Measurements from ENCODE around the gene PRDX5. TPM values are rescaled to one million over a fixed set of nuclear protein-coding genes. Genes with fewer than 3 reads are reported as not detected.

PRDX5 gene
- total and polyA plus RNA-seq, 2 experiments from 2014 or later = 212 to 312 TPM

- no peak overlapping the region for H3K4me2 ChIP-seq
- H3K27me3 ChIP-seq (ENCODE audit: insufficient read depth) = no peaks in the 10 kb centered on the region
- no peak for ATAC-seq
- H3K9me3 Mint-ChIP-seq = no peaks in the 10 kb centered on the region
- no peak for TF ChIP-seq ZNF114 (CRISPR knock-in tag; IDR thresholded peaks at IDR 0.05)
- no peak for TF ChIP-seq EZH2phosphoT487 (IDR thresholded peaks at IDR 0.05; ENCODE audit: unreplicated experiment)
- TF ChIP-seq JUNB (IDR thresholded peaks at IDR 0.05; ENCODE audit: unreplicated experiment) = no peak
- TF ChIP-seq POLR2AphosphoS5 (IDR thresholded peaks at IDR 0.05; ENCODE audit: low read depth) = no peak
- no peak for TF ChIP-seq NANOG (IDR thresholded peaks at IDR 0.05; ENCODE audit: borderline replicate concordance)
- TF ChIP-seq ZNF331 (CRISPR knock-in tag; IDR thresholded peaks at IDR 0.05; ENCODE audit: low read depth) = no peak
- TF ChIP-seq ETS1 (IDR thresholded peaks at IDR 0.05) = no peak
- TF ChIP-seq EZH2 (IDR thresholded peaks at IDR 0.05; ENCODE audit: low read depth, unreplicated experiment) = no peak
- TF ChIP-seq REST (IDR thresholded peaks at IDR 0.05; ENCODE audit: unreplicated experiment) = no peak
- TF ChIP-seq ZNF462 (CRISPR knock-in tag; IDR thresholded peaks at IDR 0.05) = no peak
- no peak for TF ChIP-seq CREB1 (CRISPR knock-in tag; IDR thresholded peaks at IDR 0.05; ENCODE audit: low read depth)
- no peak for TF ChIP-seq STAT1 (IDR thresholded peaks at IDR 0.05; ENCODE audit: unreplicated experiment)
- TF ChIP-seq CTCF (conservative IDR thresholded peaks at IDR 0.05; ENCODE audit: low read depth in 2 of 2) = no peak
- H3K4me1 ChIP-seq (ENCODE audit: insufficient read depth) = peaks cover 7% of the 10 kb centered on the region; the same call in 1 of the 2 replicates
- no peaks in the 10 kb centered on the region for H3K9me2 ChIP-seq (ENCODE audit: insufficient read depth)
- peaks cover 7% of the 10 kb centered on the region for H3K4me1 Mint-ChIP-seq
- H3F3A ChIP-seq (replicated peaks; ENCODE audit: low read depth) = 0 out of 2 replicates have a peak, but pooled peaks cover 6% of the 10 kb centered on the region
- H3K36me3 Mint-ChIP-seq (ENCODE audit: low read depth) = no peaks in the 10 kb centered on the region; the same call in 2 of the 3 replicates
- no peaks in the 10 kb centered on the region for H4K20me1 ChIP-seq (replicated peaks; ENCODE audit: insufficient read depth)
- no peaks in the 10 kb centered on the region for H3K79me2 ChIP-seq (replicated peaks; ENCODE audit: insufficient read depth)
- no peak overlapping the region for H3K4me3 ChIP-seq
- no peak overlapping the region for H2AFZ ChIP-seq
- no peak overlapping the region for H3K27ac ChIP-seq (ENCODE audit: low read depth)
- H3K4me3 Mint-ChIP-seq = no peak overlapping the region
- DNase-seq (ENCODE audit: low spot score) = no peak
- peaks cover 13% of the 10 kb centered on the region for H3K27me3 Mint-ChIP-seq (ENCODE audit: insufficient read depth, low read depth, poor library complexity)
- no peaks in the 10 kb centered on the region for H3K36me3 ChIP-seq (ENCODE audit: insufficient read depth)
- no peak overlapping the region for H3K27ac Mint-ChIP-seq
These were observed 33.3 kb downstream of the PRDX5 start for GRCh38 chr11:64351136-64351631.
